Activated naive CD8-positive, alpha-beta T cell treated with anti-CD3 and anti-CD28 coated beads for 36 hours (primary cell): Measurements from ENCODE around the gene CFAP77. TPM values are rescaled to one million over a fixed set of nuclear protein-coding genes. Genes with fewer than 3 reads are reported as not detected.

ENCODE experiments used
- total RNA-seq, 2 experiments: library from RNA; stranded (reverse); gene quantifications; one replicate each; pipeline ENCODE4 v1.2.3, GENCODE V29; 2021

Gene CFAP77
- total RNA-seq, 2 experiments from 2014 or later = not detected

Other genes starting within 250 kb of the CFAP77 start
- 1 to 10 TPM; 1.2 to 1.6 TPM for gene NTNG2, start 248.2 kb upstream of the CFAP77 start, total RNA-seq
- gene SETX, start 55.2 kb upstream of the CFAP77 start, total RNA-seq = 10 to 100 TPM; 34.8 to 34.9 TPM
- gene TTF1, start 3.4 kb upstream of the CFAP77 start, total RNA-seq = 10 to 100 TPM; 41.5 to 42.2 TPM
- gene BARHL1, start 172.4 kb downstream of the CFAP77 start, total RNA-seq = not detected